T-helper 22 cell (primary cell): Measurements from ENCODE around the gene PPP1R36.
"Not testable (repeated sequence)": the region's sequence is repeated elsewhere in the genome, so short reads cannot be mapped to it uniquely, and the experiment has no call there.

Source experiments
- DNase-seq: peaks from one replicate; pipeline ENCODE4 v3.0.0-alpha.2; 2020; ENCODE audit warnings: low read depth

The PPP1R36 gene, protein sequence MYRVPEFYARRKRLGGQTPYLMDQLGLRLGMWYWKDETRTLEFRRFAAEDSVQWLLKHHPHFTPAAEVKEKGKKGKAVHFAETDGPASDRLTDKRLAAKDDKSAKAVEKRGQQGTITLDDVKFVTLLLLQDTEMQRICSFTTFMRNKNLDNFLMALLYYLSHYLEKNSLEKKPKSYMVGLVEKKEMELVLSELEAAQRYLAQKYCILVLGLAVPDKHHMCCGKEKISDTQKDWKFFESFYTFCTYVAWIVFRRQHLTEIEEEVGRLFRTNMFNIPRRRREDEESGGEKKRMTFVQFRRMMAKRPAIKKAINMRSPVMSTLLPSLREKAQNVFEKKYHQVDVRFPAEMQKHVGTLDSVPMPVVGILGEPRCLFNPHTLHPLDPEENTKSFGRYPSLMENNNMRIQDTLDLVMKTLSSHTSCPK

DNA sequence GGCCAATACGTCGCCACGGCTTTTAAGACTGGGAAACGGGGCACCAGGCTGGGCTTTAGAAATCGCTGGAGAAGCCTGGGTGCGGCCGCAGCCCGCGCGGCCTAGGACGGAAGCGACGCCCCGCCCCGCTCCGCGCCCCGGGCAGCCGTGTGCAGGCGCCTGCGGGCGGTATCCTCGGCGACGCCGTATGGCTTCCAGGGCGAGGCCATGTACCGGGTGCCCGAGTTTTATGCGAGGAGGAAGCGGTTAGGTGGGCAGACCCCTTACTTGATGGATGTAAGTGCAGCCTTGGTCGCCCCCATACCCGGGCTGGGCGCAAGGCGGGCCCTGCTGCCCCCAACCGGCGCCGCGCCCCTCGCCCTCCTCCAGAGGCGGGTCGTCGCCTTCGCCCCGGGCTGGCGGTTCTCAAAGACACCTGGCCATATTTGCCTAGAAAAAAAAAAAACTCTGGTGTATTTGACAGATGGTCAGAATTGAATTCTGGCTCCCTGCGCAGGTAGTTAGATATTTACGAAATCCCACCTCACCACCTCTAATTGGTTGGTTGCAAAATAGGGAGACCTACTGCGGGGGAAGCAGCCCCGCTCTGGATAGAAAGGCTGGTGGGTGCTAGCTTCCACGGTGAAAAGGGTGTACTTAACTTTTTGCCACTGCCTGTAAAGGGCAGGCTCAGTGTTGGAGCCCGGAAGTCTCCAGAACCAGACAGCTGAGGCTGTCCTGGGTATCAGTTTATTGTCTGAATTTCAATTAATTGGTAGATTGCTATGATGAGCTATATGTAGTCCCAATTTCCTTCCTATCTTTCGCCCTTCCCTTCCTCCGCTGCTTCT is at the start of gene PPP1R36:
Gene PPP1R36, plus strand, starts transcription at position 171 of the 830 bp plus-strand sequence. Its CDS starts 37 bp downstream, at position 208.
- DNase-seq = no peak

DNA sequence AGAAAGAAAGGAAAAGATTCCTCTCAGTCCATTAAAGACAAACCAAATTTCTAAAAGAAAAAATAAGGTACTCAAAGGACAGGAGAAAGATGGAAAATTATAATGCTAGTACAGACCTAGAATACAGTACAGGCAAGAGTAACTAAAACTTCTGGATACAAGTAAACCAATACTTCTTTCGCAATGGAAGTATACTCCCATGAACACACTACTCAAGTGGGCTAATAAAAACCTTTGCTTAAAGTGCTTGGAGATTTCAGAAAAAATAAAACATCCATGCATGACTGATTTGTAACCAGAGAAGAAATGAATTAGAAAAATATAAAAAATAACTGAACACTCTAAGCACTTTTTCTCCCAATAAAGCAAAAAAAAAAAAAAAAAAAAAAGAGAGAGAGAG is 49.7 kb upstream of the PPP1R36 start:
- no peak for DNase-seq

DNA sequence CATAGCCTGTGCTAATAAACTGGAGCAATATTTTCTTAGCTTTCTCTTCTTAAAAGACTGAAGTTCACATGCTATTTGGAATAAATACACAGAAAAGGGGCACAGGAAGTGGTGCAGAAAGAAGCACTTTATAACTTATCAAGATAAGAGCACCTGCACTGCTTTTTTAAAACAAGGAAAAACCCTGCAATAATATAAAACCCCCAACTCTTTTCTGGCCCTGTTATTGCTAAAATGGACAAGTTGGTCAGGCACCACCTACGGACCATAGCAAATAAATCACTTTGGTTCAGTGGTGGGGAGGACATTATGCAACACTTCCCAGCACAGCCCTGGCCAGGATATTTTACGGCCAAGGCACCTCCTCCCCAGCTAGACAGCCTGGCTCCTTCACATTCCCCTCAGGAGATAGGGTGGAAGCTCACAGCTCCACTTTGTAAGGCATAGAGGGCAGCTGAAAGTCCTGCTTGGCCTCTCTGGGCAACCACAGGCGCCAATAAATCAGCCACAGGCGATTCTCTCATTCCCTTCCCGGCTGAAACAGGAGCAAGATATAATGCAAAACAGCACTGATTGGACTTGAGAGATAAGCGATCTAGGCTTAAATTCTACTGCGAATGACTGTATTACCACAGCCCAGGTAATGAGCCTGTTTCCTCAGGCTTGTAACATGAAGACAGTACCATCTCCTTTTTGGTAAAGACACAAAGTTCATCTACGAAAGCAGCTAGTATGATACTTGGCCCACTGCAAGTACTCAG is 48.2 kb upstream of the PPP1R36 start:
- DNase-seq = peak; percentile 14

DNA sequence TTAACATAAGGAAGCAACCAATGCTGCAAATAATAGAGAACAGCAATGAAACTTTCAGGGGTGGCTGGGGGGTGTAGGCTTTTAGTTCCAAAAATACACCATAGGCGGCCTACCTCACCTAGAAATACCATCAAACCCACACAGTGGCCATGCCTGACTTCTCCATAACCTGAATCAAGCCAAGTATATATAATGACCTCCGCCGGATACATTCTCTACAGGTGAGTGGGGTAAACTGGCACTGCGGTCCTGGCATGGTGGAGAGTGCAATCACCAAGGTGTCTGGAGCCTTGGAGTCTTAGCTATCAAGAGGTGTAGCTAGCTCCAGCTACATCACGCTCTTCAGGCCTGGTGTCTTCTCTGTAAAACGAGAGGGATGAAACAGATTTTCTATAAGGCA is 47.3 kb upstream of the PPP1R36 start:
- DNase-seq = no peak

DNA sequence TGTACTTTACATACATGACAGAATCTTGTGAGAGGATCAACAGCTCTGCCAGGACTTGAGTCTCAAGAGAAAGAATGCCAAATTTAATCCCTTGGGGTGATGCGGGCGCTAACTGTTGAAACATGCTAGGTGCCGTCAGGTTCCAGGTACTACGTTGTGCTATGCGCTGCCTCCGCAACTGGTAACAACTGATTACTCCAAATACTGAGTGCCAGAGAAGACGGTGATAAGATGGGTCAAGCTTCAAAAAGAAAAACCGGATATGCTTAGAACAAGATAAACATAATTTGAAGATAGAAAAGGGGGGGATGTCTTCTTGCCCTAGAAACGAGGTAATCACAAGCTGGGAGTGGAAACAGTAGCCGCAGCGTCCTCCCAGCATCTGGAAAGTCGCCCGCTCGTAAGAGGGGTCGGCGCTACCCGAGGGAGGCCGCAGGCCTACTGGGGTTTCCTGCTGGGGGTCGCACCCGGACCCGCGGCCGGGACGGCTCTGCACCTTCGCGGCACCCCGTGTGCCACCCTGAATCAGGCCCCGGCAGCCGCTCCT is 46.8 kb upstream of the PPP1R36 start:
- no peak for DNase-seq

DNA sequence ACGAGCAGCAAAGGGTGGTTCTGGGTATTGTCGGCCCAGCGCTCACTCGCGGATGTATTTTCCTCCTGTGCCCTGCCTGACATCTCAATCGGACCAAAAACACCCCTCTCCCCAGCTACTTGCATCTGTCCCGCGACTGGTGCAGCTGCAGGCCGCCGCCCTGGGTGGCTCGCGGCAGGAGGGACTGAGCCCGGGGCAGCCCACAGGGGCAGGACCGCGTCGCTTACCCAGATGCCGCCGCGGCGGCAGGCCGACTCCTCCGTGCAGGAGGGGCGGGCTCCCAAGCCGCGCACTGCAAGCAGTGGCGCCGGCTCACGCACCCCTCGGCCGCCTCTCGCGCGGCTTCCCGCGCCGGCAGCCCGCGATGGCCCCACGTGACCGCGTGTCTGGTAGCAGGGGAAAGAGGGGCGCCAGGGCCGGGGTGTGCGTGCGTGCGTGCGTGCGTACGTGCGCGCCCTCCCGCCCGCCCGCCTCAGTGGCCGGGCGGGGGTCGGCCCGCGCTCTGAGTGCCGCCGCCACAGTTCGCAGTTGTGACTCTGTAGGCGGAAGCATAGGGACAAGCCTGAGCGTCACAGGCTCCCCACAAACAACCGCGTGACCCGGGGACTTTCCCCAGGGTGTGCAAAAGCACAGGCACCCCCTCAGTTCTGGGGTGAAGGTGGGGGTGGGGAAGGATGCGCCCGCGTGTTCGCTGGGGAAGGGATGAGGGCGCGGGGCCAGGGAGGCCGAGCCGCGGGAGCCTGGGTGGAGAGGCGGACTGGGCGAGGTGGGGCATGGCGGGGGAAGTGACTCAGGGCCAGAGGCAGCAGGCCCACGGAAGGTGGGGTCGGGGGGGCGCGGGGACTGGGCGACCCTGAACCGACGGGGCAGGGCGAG is 46.1 kb upstream of the PPP1R36 start, which contains the start of gene ZBTB25:
Gene ZBTB25, minus strand, starts transcription at position 405 of the 876 bp plus-strand sequence. CDS start 13,305 bp downstream, outside the sequence.
- peak; percentile 100 for DNase-seq

DNA sequence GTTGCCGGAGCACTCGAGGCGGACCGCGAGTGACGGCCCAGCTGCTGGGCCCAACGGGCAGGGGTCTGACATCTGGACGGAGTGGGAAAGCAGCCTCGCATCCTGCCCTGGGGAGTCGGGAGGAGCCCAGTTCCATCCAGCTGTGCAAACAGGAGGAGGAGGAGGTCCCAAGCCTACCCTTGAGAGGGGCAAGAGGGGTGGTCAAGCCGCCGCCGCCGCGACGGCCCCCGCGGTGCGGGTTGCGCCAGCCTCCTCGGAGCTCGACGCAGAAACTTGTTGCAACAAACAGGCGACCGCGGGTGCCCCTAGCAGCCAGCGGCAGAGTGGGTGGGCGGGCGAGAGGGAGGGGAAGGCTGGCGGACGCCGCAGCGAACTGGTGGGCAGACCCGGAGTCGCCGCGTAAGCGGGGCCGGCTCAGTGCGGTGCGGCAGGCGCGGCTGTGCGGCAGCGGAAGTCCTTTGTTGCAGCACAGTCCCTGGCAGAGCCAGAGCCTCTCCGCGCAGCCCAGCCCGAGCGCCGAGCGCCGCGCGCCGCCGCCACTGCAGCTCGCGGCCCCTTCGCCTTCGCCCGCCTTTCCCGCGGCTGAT is 45.4 kb upstream of the PPP1R36 start, which contains the start of gene ZBTB1:
Gene ZBTB1, plus strand, starts transcription at position 461 of the 587 bp plus-strand sequence. CDS start 16,735 bp downstream, outside the sequence.
- peak; percentile 80 for DNase-seq

DNA sequence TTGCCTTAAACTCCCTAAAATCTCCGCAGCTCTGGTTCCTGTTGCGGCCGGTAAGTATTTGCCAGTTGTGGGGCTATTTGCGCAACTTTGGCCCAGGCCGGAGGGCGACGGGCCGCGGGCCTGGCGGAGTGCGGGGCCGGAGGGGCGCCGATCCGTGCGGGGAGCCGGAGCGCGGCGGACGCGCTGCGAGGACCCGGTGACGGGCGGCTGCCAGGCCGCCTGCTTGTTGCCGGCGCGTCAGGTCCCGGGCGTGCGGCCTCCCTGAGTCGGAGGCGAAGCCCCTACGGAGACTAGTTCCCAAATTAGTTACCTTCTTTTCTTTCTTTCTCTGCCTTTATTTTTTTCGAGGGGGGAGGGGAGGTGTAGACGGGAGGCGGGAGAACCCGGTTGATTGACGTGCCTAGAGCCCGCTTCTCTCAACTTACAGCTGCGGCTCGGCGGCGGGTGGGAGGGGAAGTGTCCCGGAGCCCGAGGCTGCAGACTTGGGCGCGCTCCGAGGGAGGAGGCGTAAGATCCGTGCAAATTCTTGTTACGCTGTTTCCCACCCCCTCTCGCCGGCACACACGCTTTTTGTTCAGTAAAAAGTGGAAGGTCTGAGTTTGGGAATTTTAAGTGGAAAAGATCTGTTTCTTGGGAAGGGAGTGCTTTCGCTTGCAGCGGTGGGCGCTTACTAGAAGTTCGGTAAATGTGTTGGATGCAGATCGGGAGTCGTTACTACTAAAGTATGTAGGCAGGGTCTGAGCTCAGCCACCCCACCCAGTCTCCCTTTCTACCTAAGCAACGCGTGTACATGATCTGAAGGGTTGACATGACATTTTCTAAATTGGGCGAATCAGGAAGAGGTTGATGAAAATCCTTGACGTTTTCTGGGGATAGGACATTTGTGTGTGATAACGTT is 44.6 kb upstream of the PPP1R36 start:
- DNase-seq = peak; percentile 74

DNA sequence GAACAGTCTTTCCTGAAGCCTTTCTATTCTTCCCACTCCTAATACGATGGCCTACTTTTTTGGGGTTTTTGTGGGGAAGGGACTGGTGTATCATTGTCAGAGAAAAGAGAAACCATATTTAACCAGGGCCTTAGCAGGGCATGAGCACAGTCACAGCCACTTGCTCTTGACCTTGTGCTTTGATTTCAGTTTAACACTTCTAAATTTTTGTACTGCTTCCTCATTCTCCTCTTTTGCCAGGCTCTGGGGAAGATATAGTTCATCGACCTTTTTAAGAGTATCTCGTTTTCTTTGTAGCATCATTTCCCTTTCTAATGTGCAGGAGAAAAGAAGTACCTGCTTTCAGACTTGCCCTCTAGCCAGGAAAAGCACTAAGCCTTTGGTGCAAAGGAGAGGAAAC is 43.0 kb upstream of the PPP1R36 start:
- DNase-seq = no peak

DNA sequence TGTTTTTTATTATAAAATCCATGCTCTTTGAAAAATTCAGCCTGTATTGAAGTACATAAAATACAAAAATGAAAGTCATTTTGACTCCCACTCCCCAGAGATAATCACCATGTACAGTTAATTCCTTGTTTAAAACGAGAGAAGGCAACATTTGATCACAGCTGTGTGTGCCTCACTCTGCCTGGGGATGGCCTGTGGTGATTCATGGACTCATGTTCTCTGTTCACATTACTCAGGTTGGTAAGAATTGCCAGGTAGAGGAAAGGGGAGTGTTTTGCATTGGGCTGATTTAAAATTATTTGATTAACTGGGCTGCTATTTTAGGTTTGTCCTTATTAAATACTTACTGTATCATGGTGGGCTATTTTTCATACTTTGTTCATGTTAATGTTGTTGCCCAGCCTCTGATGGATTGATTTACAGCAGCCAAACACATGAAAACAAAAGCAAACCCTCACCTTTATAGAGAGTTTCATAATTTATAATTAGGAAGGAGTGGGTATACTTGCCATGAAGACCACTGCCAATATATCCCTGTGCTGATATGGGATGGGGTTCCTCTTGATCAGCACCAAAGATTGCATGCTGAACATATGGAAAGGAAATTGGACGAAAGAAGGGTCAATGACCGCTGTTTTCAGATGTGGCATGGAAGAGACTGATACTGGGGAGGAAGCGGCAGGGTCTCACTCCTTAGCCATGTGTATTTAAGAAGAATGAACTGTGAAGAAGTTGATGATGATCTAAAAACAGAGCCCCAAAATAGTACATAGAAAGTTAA is 42.2 kb upstream of the PPP1R36 start:
- DNase-seq = no peak

DNA sequence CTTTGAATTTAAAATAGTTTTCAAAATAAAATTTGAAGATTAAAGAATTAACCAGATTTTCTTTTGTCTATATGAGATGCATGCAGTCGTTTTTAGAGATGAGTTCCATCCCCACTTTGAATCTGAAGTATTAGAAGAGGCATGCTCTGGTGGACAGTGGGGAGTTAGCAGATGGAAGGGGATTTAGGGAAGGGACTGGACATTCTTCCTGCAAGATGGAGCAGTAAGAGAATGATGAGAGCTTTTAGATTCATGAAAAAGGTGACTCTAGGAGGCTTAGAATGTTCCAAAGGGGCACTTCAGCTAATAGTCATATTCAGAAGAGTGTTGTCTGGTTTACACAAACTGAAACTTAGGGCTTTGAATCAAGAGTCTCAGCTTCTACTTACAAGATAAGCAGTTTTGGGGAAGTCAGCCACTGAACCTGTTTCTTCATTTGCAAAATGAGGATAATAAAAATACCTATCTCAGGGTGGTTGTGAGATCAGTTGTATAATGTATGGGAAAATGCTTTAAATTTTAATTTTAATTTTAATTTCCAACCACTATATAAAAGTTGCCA is 41.5 kb upstream of the PPP1R36 start:
- DNase-seq = no peak

DNA sequence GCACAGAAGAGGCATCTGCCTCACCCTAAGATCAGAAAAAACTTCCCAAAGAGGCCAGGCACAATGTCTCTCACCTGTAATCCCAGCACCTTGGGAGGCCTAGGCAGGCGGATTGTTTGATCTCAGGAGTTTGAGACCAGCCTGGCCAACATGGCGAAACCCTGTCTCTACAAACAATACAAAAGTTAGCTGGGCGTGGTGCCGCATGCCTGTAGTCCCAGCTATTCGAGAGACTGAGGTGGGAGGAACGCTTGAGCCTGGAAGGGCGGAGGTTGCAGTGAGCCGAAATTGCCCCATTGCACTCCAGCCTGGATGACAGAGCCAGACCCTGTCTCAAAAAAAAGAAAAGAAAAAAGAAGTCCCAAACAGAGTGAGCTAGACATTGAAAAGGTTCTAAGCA is 40.7 kb upstream of the PPP1R36 start:
- DNase-seq = no peak

DNA sequence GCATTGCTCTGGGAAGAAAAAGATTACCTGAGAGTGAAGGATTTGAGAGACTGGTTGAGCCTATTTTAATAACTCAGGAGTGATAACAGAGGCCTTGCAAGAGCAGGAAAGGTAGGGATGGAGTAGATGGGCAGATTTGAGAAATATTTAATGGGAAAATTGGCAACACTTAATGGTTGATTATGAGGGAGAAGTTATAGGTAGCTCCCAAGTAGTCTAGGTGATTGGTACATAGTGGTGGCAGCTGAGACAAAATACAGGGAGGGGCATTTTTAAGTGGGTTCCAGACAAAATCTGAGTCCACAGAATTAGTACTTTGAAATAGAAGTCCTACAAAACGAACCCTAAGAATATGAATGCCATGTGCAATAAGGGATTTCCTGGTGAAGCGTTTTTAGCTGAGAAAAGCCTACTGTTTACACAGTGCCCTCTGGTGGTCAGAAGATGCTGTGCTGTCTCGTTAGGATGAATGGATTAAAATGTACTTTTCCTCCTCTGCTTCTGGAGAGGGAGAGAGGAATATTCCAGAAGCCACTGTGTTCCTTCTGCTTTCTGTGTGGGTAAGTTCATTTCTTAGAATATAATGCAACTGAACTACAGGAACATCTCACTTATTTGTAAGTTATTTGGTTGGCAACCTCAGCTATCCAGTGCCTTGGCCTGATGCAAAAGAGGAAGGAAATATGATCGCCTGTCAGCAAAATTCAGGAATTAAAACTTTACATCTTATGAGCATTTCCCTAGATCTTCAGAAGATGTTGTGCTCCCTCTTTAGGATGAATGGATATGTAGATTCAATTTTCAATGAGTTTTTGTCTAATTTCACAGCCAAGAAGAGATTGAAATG is 38.7 kb upstream of the PPP1R36 start:
- DNase-seq = peak; percentile 40

DNA sequence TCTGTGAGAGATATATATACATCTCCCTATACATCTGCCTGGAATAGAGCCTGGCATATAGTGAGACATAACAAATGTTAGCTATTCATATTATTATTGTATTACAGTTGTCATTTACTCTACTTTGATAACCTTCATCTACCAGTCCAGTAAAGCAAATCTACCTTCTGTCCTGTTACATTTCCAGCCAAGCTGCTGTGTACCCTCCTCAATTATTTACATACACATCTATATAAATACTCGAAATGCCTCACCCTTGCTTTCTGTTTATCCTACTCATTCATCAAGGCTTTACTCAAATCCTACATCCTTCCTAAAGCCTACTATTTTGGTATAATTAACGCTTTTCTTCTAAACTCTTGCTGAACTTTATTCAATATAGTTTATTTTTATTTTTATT is 36.5 kb upstream of the PPP1R36 start:
- no peak for DNase-seq

DNA sequence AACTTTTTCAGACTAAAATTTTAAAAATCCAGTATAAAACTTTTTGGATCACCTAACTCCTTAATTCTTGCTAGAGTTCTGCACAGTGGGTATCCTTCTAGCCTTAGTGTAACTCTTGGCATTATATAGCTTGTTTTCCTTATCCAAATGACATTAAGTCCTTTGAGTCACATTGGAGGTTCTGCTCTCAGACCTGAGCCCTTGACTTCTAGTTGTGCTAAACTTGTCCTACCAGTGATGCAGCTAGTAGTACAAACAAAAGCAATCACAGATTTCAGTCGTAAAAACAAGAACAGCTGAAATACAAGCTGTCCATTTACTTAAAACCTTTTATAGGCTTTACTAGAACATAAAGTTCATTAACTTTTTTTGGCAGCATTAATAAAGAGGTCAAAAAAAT is 34.7 kb upstream of the PPP1R36 start:
- no peak for DNase-seq

DNA sequence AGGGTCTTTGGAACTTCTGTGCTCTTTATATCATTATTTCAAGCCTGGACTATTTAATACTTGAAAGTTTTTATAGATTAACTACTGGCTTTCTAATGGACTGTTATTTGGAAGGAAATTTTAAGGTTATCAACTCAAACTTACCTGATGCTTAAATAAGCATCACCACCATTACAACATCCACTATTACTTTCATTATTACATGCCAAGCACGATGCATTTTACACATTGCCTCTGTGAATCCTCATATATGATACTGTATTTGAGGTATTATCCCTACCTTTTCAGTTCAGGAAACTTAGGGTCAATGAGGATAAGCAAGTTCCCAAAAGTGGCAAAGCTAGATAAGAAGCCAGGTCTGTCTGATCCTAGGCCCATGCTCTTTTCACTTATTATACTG is 32.8 kb upstream of the PPP1R36 start:
- DNase-seq = no peak

DNA sequence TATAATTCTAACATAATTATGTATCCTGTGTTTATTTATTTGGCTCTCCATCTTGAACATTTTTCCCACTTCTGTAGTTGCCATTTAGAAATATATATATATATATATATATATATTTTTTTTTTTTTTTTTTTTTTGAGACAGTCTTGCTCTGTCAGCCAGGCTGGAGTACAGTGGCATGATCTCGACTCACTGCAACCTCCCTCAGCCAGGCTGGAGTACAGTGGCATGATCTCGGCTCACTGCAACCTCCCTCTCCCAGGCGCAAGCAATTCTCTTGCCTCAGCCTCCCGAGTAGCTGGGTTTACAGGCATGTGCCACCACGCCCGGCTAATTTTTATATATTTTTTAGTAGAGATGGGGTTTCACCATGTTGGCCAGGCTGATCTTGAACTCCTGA is 32.1 kb upstream of the PPP1R36 start:
- DNase-seq = not testable (repeated sequence)
